HTERT RPE-1 (cell line): ENCODE data around the gene RFESD.

ENCODE experiments used
- in situ Hi-C: fragments of 300-500 bp; cut with MboI; formaldehyde crosslinking; loops from 4 replicates; pipeline ENCODE4 v1.14.3; 2020; ENCODE audit warnings: low sequenced_read_pairs

The RFESD gene

GRCh38 chr5:95660060-95660459 is 13.5 kb downstream of the RFESD start:
- in situ Hi-C loops: no loop called here

GRCh38 chr5:95662946-95663345 is 16.4 kb downstream of the RFESD start:
- in situ Hi-C loops: no loop called here

- in situ Hi-C loops: no loop called here
These were observed 17.7 kb downstream of the RFESD start for GRCh38 chr5:95664204-95664786.

- in situ Hi-C loops: no loop called here
These were observed 20.6 kb downstream of the RFESD start for GRCh38 chr5:95667061-95667618.

GRCh38 chr5:95667678-95668077 is 21.1 kb downstream of the RFESD start:
- in situ Hi-C loops: no loop called here

GRCh38 chr5:95668216-95668615 is 21.6 kb downstream of the RFESD start:
- in situ Hi-C loops: no loop called here

GRCh38 chr5:95668728-95669127 is 22.2 kb downstream of the RFESD start:
- in situ Hi-C loops: no loop called here

- in situ Hi-C loops: no loop called here
These were observed 23.0 kb downstream of the RFESD start for GRCh38 chr5:95669540-95669939.

- in situ Hi-C loops: no loop called here
These were observed 23.4 kb downstream of the RFESD start for GRCh38 chr5:95669985-95670384.

- in situ Hi-C loops: no loop called here
These were observed 24.0 kb downstream of the RFESD start for GRCh38 chr5:95670568-95670967.

- in situ Hi-C loops: no loop called here
These were observed 25.2 kb downstream of the RFESD start for GRCh38 chr5:95671826-95672225.

- in situ Hi-C loops: no loop called here
These were observed 26.1 kb downstream of the RFESD start for GRCh38 chr5:95672641-95673040.

- in situ Hi-C loops: no loop called here
These were observed 26.5 kb downstream of the RFESD start for GRCh38 chr5:95673081-95673480.

- in situ Hi-C loops: no loop called here
These were observed 36.3 kb downstream of the RFESD start, which contains the start of gene SPATA9 for GRCh38 chr5:95682891-95683290. SPATA9 (minus strand) TSS chr5:95682991; CDS start chr5:95682854, 137 bp downstream.

GRCh38 chr5:95684361-95684760 is 37.8 kb downstream of the RFESD start:
- in situ Hi-C loops: no loop called here

- in situ Hi-C loops: no loop called here
These were observed 40.1 kb downstream of the RFESD start for GRCh38 chr5:95686651-95687050.

- in situ Hi-C loops: no loop called here
These were observed 43.1 kb downstream of the RFESD start for GRCh38 chr5:95689680-95690079.

GRCh38 chr5:95690333-95690732 is 43.8 kb downstream of the RFESD start:
- in situ Hi-C loops: no loop called here

- in situ Hi-C loops: no loop called here
These were observed 51.5 kb downstream of the RFESD start for GRCh38 chr5:95697781-95698681.

- in situ Hi-C loops: no loop called here
These were observed 52.8 kb downstream of the RFESD start for GRCh38 chr5:95699337-95699736.

- in situ Hi-C loops: no loop called here
These were observed 54.5 kb downstream of the RFESD start for GRCh38 chr5:95701074-95701473.

- in situ Hi-C loops: no loop called here
These were observed 57.6 kb downstream of the RFESD start for GRCh38 chr5:95704150-95704549.
